Testis (tissue), 2 donors: ENCODE results near the gene STIM1.

Source experiments
- POLR2A ChIP-seq: fragments of 450-650 bp; IDR thresholded peaks from one replicate; pipeline ENCODE4 v1.6.1; 2017; ENCODE audit warnings: antibody characterized with exemption, mild to moderate bottlenecking, moderate library complexity
- TF ChIP-seq, protein P1 (sequence below), 3 experiments: fragments of 450-650 bp in 2 of 3; fragments of 200-600 bp in 1 of 3; sonication (generic) in 1 of 3; IDR thresholded peaks; one replicate each; pipeline ENCODE4 v1.5.1; 2016 to 2019; ENCODE audit warnings: antibody characterized with exemption in 3 of 3, mild to moderate bottlenecking in 2 of 3, moderate library complexity in 1 of 3

DNA sequence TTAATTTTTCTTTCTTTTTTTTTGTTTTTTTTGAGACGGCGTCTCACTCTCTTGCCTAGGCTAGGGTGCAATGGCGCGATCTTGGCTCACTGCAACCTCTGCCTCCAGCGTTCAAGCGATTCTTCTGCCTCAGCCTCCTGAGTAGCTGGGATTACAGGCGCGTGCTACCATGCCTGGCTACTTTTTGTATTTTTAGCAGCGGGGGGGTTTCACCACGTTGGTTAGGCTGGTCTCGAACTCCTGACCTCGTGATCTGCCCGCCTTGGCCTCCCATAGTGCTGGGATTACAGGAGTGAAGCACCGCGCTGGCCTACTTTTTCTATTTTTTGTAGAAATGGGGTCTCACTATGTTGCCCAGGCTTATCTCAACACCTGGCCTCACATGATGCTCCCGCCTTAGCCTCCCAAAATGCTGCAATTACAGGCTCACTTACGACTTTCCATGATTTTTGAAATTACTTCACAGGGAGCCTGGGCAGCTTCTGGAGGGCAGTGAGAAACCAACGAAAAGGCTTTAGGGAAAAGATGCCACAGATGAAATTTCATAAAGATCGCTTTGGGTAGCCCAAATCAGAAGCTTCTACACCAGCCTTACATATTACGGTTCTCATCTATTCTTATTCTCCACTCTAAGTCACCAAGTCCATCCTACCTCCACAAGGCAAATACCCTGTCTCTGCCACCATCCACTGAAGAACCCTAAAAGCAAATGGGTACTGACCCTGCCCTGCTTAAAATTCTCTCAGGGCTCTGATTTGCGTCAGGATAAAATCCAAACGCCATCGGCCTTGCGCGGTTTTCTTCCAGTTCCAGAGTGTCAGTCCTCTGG lies 238.3 kb downstream of the STIM1 start:
- TF ChIP-seq, protein P1, sequence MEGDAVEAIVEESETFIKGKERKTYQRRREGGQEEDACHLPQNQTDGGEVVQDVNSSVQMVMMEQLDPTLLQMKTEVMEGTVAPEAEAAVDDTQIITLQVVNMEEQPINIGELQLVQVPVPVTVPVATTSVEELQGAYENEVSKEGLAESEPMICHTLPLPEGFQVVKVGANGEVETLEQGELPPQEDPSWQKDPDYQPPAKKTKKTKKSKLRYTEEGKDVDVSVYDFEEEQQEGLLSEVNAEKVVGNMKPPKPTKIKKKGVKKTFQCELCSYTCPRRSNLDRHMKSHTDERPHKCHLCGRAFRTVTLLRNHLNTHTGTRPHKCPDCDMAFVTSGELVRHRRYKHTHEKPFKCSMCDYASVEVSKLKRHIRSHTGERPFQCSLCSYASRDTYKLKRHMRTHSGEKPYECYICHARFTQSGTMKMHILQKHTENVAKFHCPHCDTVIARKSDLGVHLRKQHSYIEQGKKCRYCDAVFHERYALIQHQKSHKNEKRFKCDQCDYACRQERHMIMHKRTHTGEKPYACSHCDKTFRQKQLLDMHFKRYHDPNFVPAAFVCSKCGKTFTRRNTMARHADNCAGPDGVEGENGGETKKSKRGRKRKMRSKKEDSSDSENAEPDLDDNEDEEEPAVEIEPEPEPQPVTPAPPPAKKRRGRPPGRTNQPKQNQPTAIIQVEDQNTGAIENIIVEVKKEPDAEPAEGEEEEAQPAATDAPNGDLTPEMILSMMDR (IDR thresholded peaks at IDR 0.05) = no peak
- TF ChIP-seq POLR2A = no peak
